IMR-90 (cell line): ENCODE data around the gene APOB. TPM values are rescaled to one million over a fixed set of nuclear protein-coding genes. Genes with fewer than 3 reads are reported as not detected.

Experiments
- ATAC-seq: fragments of 200-7000 bp; cut with Tn5 transposase; 2 replicates; pipeline ENCODE4 v1.9.1; 2020; ENCODE audit warnings: low read depth, mild to moderate bottlenecking, moderate library complexity
- BruUV-seq: library from RNA; stranded (reverse); fragments of 400-500 nt; replicated peaks from 2 replicates; lab custom pipeline; 2021; lab: Mats Ljungman, UMichigan
- CTCF ChIA-PET: fragments of 300-600 bp; formaldehyde crosslinking; extraction: SDS; loops from one replicate; lab custom pipeline; 2021; ENCODE audit warnings: antibody characterized with exemption; lab: Yijun Ruan, JAX
- POLR2A ChIA-PET: fragments of 300-600 bp; sonication (Branson Sonifier 250); formaldehyde crosslinking; loops from one replicate; lab custom pipeline; 2022; ENCODE audit warnings: antibody characterized with exemption; ENCODE audit not compliant: unreplicated experiment; lab: Charles Lee
- DNase-seq: peaks from one replicate; pipeline ENCODE4 v3.0.0; 2013
- H2AFZ ChIP-seq: replicated peaks from 2 replicates; pipeline ENCODE3; 2013; ENCODE audit warnings: low read length, mild to moderate bottlenecking; ENCODE audit not compliant: poor library complexity
- H2AK5ac ChIP-seq: 2 replicates; pipeline ENCODE4 v1.6.1; 2013; ENCODE audit warnings: low read depth, low read length, inconsistent platforms
- H2AK9ac ChIP-seq: replicated peaks from 2 replicates; pipeline ENCODE3; 2013; ENCODE audit warnings: mild to moderate bottlenecking, low read depth, low read length, moderate library complexity; ENCODE audit not compliant: poor library complexity
- H2BK120ac ChIP-seq: 2 replicates; pipeline ENCODE4 v1.6.1; 2013; ENCODE audit warnings: low read depth, low read length, inconsistent platforms
- H2BK15ac ChIP-seq: 3 replicates; pipeline ENCODE4 v1.6.1; 2013; ENCODE audit warnings: low read depth, low read length, inconsistent platforms
- H2BK20ac ChIP-seq: 2 replicates; pipeline ENCODE4 v1.6.1; 2013; ENCODE audit warnings: low read depth, mild to moderate bottlenecking, inconsistent platforms, low read length, moderate library complexity
- H2BK5ac ChIP-seq: 2 replicates; pipeline ENCODE4 v1.6.1; 2013; ENCODE audit warnings: mild to moderate bottlenecking, low read depth, low read length, inconsistent platforms; ENCODE audit not compliant: poor library complexity, severe bottlenecking
- H3K14ac ChIP-seq: replicated peaks from 2 replicates; pipeline ENCODE4 v1.6.1; 2013; ENCODE audit warnings: low read depth, low read length, inconsistent platforms
- H3K18ac ChIP-seq: 2 replicates; pipeline ENCODE4 v1.6.1; 2013; ENCODE audit warnings: low read depth, low read length, control low read depth
- H3K23ac ChIP-seq: 2 replicates; pipeline ENCODE4 v1.6.1; 2013; ENCODE audit warnings: low read depth, low read length, inconsistent platforms
- H3K27ac ChIP-seq: 2 replicates; pipeline ENCODE4 v1.5.1; 2013; ENCODE audit warnings: mild to moderate bottlenecking, control low read depth, low read length; ENCODE audit not compliant: insufficient read depth
- H3K27me3 ChIP-seq: 2 replicates; pipeline ENCODE4 v1.6.1; 2013; ENCODE audit warnings: low read length; ENCODE audit not compliant: control insufficient read depth, insufficient read depth
- H3K36me3 ChIP-seq: 2 replicates; pipeline ENCODE4 v1.6.1; 2013; ENCODE audit warnings: low read length, mixed read lengths; ENCODE audit not compliant: control insufficient read depth, insufficient read depth
- H3K4ac ChIP-seq: 2 replicates; pipeline ENCODE4 v1.6.1; 2013; ENCODE audit warnings: low read depth, low read length, inconsistent platforms
- H3K4me1 ChIP-seq: 2 replicates; pipeline ENCODE4 v1.6.1; 2013; ENCODE audit warnings: low read length, mixed read lengths; ENCODE audit not compliant: control insufficient read depth, insufficient read depth
- H3K4me2 ChIP-seq: 2 replicates; pipeline ENCODE4 v1.6.1; 2013; ENCODE audit warnings: low read depth, mild to moderate bottlenecking, control low read depth, low read length, moderate library complexity
- H3K4me3 ChIP-seq: 2 replicates; pipeline ENCODE4 v1.5.1; 2013; ENCODE audit warnings: low read depth, mild to moderate bottlenecking, control low read depth, low read length, moderate library complexity; ENCODE audit not compliant: insufficient read depth
- H3K56ac ChIP-seq: 2 replicates; pipeline ENCODE4 v1.6.1; 2013; ENCODE audit warnings: low read length, inconsistent platforms; ENCODE audit not compliant: insufficient read depth; ENCODE audit errors: extremely low read depth
- H3K79me1 ChIP-seq, 2 experiments: 2 replicates each; pipeline ENCODE4 v1.6.1; 2013; ENCODE audit warnings: low read length in 2 of 2, inconsistent platforms in 1 of 2, low read depth in 1 of 2
- H3K9ac ChIP-seq: 2 replicates; pipeline ENCODE4 v1.6.1; 2013; ENCODE audit warnings: low read depth, low read length, control low read depth
- H3K9me1 ChIP-seq: 2 replicates; pipeline ENCODE4 v1.6.1; 2013; ENCODE audit warnings: low read length, inconsistent platforms; ENCODE audit not compliant: insufficient read depth
- H3K9me3 ChIP-seq: 2 replicates; pipeline ENCODE4 v1.6.1; 2013; ENCODE audit warnings: low read length; ENCODE audit not compliant: control insufficient read depth, insufficient read depth
- H4K20me1 ChIP-seq: 2 replicates; pipeline ENCODE4 v1.6.1; 2013; ENCODE audit warnings: low read length, inconsistent platforms; ENCODE audit not compliant: insufficient read depth
- H4K5ac ChIP-seq: 2 replicates; pipeline ENCODE4 v1.6.1; 2013; ENCODE audit warnings: mild to moderate bottlenecking, low read depth, low read length, control low read depth
- H4K8ac ChIP-seq, 2 experiments: 2 replicates each; pipeline ENCODE4 v1.6.1; 2013; ENCODE audit warnings: low read depth in 2 of 2, low read length in 2 of 2, control low read depth in 1 of 2, inconsistent platforms in 1 of 2
- H4K91ac ChIP-seq: 2 replicates; pipeline ENCODE4 v1.6.1; 2013; ENCODE audit warnings: low read depth, low read length, inconsistent platforms; ENCODE audit not compliant: insufficient read depth
- BHLHE40 ChIP-seq: fragments of 150-350 bp; IDR thresholded peaks from 2 replicates; pipeline ENCODE4 v1.6.1; 2016; ENCODE audit warnings: mild to moderate bottlenecking, low read depth, low read length
- CHD1 ChIP-seq: IDR thresholded peaks from 2 replicates; pipeline ENCODE4 v1.6.1; 2012; ENCODE audit warnings: low read depth, low read length, improper control_type of control experiment
- CTCF ChIP-seq: conservative IDR thresholded peaks from 2 replicates; pipeline ENCODE4 v1.5.1; 2012; ENCODE audit warnings: mild to moderate bottlenecking, low read depth, low read length, improper control_type of control experiment
- ELK1 ChIP-seq: fragments of 150-350 bp; IDR thresholded peaks from 2 replicates; pipeline ENCODE4 v1.6.1; 2016; ENCODE audit warnings: low read depth, mild to moderate bottlenecking, low read length, moderate library complexity, borderline replicate concordance
- FOS ChIP-seq: fragments of 150-350 bp; IDR thresholded peaks from 2 replicates; pipeline ENCODE4 v1.6.1; 2016; ENCODE audit warnings: low read depth, low read length
- MAZ ChIP-seq: IDR thresholded peaks from 2 replicates; pipeline ENCODE4 v1.6.1; 2012; ENCODE audit warnings: low read depth, mild to moderate bottlenecking, low read length, improper control_type of control experiment, moderate library complexity, borderline replicate concordance
- MXI1 ChIP-seq: IDR thresholded peaks from 2 replicates; pipeline ENCODE4 v1.6.1; 2012; ENCODE audit warnings: low read depth, mild to moderate bottlenecking, low read length, moderate library complexity, borderline replicate concordance
- NFE2L2 ChIP-seq: fragments of 150-350 bp; IDR thresholded peaks from 2 replicates; pipeline ENCODE4 v1.6.1; 2016; ENCODE audit warnings: low read depth, mild to moderate bottlenecking, low read length
- POLR2A ChIP-seq: IDR thresholded peaks from 2 replicates; pipeline ENCODE4 v1.6.1; 2012; ENCODE audit warnings: mild to moderate bottlenecking, low read depth, low read length
- RAD21 ChIP-seq: IDR thresholded peaks from 2 replicates; pipeline ENCODE4 v1.6.1; 2012; ENCODE audit warnings: low read length, improper control_type of control experiment
- RCOR1 ChIP-seq: IDR thresholded peaks from 2 replicates; pipeline ENCODE4 v1.6.1; 2012; ENCODE audit warnings: mild to moderate bottlenecking, low read length, improper control_type of control experiment; ENCODE audit not compliant: insufficient replicate concordance
- RFX5 ChIP-seq: IDR thresholded peaks from 2 replicates; pipeline ENCODE4 v1.8.0; 2012; ENCODE audit warnings: low read depth, mild to moderate bottlenecking, low read length, moderate library complexity
- SMC3 ChIP-seq: fragments of 150-350 bp; IDR thresholded peaks from 2 replicates; pipeline ENCODE4 v1.6.1; 2016; ENCODE audit warnings: low read depth, mild to moderate bottlenecking, antibody characterized with exemption, low read length, moderate library complexity
- USF2 ChIP-seq: fragments of 150-350 bp; IDR thresholded peaks from 2 replicates; pipeline ENCODE4 v1.6.1; 2017; ENCODE audit warnings: mild to moderate bottlenecking, antibody characterized with exemption, low read length, low read depth
- WGBS, 2 experiments: methylation state at CpG; one replicate each; pipeline versions ENCODE4 v1.1.5 to v1.1.7; 2013; ENCODE audit warnings: missing lambda C conversion rate in 2 of 2; ENCODE audit not compliant: insufficient read length in 1 of 2; ENCODE audit errors: extremely low coverage in 2 of 2; 5-methylcytosine and 5-hydroxymethylcytosine counted together
- dilution Hi-C: fragments of 300-500 bp; cut with HindIII; formaldehyde crosslinking; loops from one replicate; pipeline ENCODE4 v1.14.3; 2018; ENCODE audit warnings: low sequenced_read_pairs; ENCODE audit not compliant: unreplicated experiment
- in situ Hi-C: fragments of 300-500 bp; cut with MboI; formaldehyde crosslinking; loops from 3 replicates; pipeline ENCODE4 v1.14.3; 2019; ENCODE audit warnings: low sequenced_read_pairs, inconsistent platforms, mixed read lengths
- intact Hi-C: fragments of 100-400 bp; cut with micrococcal nuclease; formaldehyde crosslinking; loops from 2 replicates; pipeline ENCODE4 v1.10.0; 2022
- polyA plus RNA-seq, 3 experiments: library from polyadenylated mRNA; depleted of rRNA; stranded (reverse); fragments of >200 nt; gene quantifications; 2 replicates each; pipeline ENCODE4 v1.2.3, GENCODE V29; 2012; ENCODE audit warnings: low replicate concordance in 1 of 3
- total RNA-seq: library from RNA; depleted of rRNA; stranded (reverse); fragments of >200 nt; gene quantifications from 2 replicates; pipeline ENCODE4 v1.2.3, GENCODE V29; 2012

APOB gene
- total and polyA plus RNA-seq, 2 of the 4 experiments (the other 2 are of a cell fraction): under 0.01 TPM; not detected in 1

- Histone ChIP-seq H4K8ac (no peak overlapping the region), H4K20me1 (no peaks in the 10 kb centered on the region), H2AK9ac (no peak overlapping the region), H2BK5ac (no peak overlapping the region), H3K18ac (no peak overlapping the region), H3K27ac (no peak overlapping the region), H3K79me1 (no peaks in the 10 kb centered on the region), H3K23ac (no peak overlapping the region), H2AK5ac (no peak overlapping the region), H2AFZ (no peak overlapping the region), H3K4me3 (no peak overlapping the region), H3K14ac (no peak overlapping the region), H3K9me1 (no peaks in the 10 kb centered on the region), H3K36me3 (no peaks in the 10 kb centered on the region), H3K4ac (no peak overlapping the region), H4K91ac (no peak overlapping the region), H2BK15ac (no peak overlapping the region), H4K5ac (no peak overlapping the region), H3K9ac (no peak overlapping the region), H3K4me2 (no peak overlapping the region), H3K27me3 (peaks cover 15% of the 10 kb centered on the region), H2BK120ac (no peak overlapping the region), H2BK20ac (no peak overlapping the region), H3K4me1 (no peaks in the 10 kb centered on the region), H3K56ac (no peak overlapping the region), H3K9me3 (no peaks in the 10 kb centered on the region)
- intact Hi-C loops (no loop called here), in situ Hi-C loops (no loop called here), dilution Hi-C loops (no loop called here)
- ChIA-PET CTCF (interaction anchor here (0.9 kb wide), 1 partner anchor 303 kb away, joined by 3 read pairs; no protein-coding TSS in a partner anchor), POLR2A (no interaction called here)
- no peak for ATAC-seq
- DNase-seq: no peak
- no TSS peak for BruUV-seq
- WGBS, 2 experiments: 72% methylated on average over 3 of the region's 5 CpGs; no CpG with 5 or more reads in 1 of the 2 experiments
- TF ChIP-seq RAD21 (no peak), BHLHE40 (no peak), POLR2A (no peak), FOS (no peak), SMC3 (no peak), CHD1 (no peak), MAZ (no peak), MXI1 (no peak), NFE2L2 (no peak), USF2 (no peak), RCOR1 (no peak), ELK1 (no peak), CTCF (no peak), RFX5 (no peak)
Observed at GRCh38 chr2:20965221-20965620, 78.7 kb downstream of the APOB start.
